GM21737 (cell line): Measurements from ENCODE around the gene PCDH15.
"Not testable (repeated sequence)": the region's sequence is repeated elsewhere in the genome, so short reads cannot be mapped to it uniquely, and the experiment has no call there.

ENCODE experiments used
- ATAC-seq: cut with Tn5 transposase; IDR thresholded peaks from one replicate; pipeline ENCODE4 v1.9.1; 2021; ENCODE audit warnings: mild to moderate bottlenecking, moderate library complexity; ENCODE audit not compliant: unreplicated experiment

Gene PCDH15

DNA sequence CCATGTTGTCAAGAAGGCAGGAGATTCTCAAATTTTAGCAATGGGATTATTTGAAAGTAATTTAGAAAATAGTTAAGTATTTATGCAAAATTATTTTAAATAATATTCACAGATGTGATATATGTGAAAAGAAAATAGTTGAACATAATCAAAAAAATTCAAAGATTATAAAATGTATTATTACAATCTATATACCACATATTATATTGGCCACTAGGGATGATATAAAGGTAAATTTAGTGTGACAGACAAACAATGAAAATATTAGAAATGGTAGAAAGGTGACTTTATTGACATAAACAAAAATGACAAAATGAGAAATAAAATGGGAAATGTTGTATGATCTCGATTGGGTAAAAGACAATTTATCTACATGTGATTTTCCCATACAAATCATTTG is 385.5 kb downstream of the PCDH15 start:
- ATAC-seq = no peak

DNA sequence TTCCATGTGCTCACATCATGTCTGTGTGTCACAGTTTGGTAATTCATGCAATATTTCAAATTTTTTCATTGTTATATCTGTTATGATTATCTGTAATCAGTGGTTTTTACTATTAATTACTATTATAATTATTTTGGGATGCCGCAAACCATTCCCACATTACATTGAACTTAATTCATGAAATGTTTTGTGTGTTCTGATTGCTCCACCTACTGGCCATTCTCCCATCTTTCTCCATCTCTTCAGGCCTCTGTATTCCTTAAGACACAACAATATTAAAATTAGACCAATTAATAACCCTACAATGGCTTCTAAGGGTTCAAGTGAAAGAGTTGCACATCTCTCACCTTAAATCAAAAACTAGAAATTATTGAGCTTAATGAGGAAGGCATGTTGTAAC is 398.5 kb downstream of the PCDH15 start:
- no peak for ATAC-seq

DNA sequence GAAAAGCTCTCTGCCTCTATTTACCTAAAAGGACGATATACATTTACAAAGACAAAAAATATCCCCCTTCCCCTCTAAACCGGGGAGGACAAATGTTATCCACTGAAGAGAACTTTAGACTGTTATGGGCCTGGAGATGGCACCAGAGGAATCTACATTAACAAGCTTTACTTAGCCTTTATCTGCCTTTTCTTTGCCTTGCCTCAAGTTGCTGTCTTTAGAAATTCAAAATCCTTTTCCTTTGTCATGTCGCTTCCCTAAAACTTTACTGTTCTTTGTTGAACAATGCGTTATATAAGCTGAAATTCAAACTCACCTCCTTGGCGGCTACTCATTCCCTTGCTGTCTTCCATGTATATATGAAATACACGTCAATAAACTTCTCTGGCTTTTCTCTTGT is 405.0 kb downstream of the PCDH15 start:
- no peak for ATAC-seq

DNA sequence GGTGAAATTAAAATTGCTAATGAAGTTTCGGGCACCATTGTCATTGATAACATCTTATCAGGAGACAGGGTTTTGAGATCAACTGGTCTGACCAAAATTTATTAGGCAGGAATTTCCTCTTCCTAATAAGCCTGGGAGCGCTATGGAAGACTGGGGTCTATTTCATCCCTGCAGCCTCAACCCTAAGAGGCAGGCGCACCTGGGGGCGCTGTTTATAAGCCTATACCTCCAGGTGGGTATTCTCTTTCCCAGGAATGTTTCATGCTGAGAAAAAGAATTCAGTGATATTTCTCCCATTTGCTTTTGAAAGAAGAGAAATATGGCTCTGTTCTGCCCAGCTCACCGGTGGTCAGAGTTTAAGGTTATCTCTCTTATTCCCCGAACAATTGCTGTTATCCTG is 406.4 kb downstream of the PCDH15 start:
- ATAC-seq = not testable (repeated sequence)

DNA sequence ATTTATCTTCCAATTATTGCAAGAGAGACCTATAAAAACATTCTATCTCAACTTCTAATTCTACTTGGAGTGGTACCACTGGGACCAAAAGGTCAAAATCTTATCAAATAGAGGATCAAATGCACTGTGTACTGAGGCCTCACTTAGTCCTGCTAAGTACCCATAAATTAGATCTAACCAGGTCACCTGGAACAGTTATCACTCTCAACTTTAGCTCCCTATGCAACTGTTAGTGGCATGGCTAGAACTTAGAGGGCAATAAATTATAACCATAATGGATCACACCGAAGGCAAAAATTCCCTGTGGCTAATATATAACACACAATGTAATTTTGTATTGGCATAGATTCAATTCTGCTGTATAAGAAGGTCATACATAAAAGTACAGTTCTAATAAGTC is 428.9 kb downstream of the PCDH15 start:
- ATAC-seq = no peak

DNA sequence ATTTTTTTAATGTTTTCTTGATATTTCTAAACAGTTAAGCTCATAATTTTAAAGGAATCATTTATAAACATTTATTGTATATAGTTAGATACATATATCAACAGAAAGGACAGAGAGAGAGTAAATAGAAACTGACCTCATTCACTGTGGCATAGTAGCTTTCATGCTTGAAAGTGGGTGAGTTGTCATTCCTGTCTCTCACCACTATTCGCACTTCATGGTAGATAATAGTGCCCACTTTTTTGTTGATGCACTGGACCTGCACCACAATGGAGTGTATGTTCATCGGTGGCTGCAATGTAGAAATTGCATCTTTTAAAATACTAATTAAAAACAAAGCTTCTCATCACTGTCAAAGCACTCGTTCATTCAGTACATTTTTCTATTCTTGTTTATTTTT is 432.0 kb downstream of the PCDH15 start:
- ATAC-seq = no peak

DNA sequence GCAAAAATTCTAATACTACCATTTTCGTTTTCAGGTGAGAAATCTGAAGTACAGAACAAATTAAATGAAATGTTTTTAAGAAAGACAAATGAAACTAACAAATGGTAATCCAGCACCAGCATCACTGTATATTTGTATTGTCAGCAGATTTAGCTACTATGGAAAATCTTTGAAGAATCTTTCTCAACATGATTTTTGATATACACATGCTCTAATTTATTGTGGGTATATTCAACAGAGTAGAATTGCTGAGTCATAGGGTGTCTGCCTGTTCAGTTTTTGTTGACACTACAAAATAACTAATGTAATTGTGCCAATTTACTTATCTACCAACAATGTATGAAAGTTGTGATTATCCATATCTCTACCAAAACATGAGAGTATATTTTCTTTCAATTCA is 437.6 kb downstream of the PCDH15 start:
- no peak for ATAC-seq

DNA sequence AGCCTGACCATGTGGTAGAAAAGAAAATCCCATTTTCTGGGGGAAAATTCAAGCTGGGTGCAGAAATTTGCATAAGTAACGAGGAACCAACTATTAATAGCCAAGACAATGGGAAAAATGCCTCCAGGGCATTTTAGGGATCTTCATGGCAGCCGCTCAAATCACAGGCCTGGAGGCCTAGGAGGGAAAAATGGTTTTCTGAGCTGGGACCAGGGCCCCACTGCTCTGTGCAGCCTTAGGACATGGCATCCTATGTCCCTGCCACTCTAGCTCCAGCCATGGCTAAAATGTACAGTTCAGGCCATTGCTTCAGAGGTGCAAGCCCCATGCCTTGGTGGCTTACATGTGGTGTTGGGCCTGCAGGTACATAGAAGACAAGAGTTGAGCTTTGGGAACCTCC is 459.0 kb downstream of the PCDH15 start:
- ATAC-seq = no peak

DNA sequence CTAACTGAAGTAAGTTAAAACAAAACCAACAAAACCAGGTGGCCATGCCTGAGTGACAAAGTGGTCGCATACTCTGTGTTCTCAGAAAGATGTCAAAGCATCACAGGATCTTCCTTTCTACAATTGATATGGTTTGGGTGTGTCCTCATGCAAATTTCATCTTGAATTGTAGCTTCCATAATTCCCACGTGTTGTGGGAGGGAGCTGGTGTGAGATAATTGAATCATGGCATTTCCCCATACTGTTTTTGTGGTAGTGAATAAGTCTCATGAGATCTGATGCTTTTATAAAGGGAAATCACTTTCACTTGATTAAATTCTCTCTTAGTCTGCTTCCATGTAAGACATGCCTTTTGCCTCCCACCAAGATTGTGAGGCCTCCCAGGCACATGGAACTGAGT is 465.7 kb downstream of the PCDH15 start:
- no peak for ATAC-seq

DNA sequence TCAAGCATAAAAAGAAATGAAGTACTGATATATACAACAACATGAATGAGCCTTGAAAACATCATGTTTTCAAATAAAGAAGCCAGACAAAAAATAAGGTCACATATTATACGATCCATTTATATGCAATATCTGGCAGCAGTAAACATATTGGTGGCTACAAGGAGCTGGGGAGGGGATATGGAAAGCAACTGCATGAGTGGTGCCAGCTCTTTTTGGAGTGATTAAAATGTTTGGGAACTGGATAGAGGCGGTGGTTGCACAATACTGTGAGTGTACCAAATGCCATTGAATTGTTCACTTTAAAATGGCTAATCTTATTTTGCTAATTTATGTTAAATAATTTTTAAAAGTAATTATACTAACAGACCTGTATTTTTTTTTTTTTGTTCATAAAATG is 481.7 kb downstream of the PCDH15 start:
- ATAC-seq = no peak

DNA sequence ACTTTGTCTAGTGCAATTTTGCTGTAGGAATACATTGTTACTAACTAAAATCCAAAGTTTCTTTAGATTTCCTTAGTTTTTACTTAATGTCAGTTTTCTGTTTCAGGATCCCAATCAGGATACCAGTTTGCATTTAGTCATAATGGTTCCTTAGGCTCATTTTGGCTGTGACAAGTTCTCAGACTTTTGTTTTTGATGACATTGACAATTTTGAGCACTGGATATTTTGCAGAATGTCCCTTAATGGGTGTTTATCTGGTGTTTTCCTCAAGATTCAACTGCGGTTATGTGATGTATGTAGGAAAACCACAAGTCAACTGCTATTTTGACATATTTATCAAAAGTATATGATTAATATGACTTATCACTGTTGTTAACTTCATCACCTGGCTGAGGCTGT is 482.6 kb downstream of the PCDH15 start:
- no peak for ATAC-seq

DNA sequence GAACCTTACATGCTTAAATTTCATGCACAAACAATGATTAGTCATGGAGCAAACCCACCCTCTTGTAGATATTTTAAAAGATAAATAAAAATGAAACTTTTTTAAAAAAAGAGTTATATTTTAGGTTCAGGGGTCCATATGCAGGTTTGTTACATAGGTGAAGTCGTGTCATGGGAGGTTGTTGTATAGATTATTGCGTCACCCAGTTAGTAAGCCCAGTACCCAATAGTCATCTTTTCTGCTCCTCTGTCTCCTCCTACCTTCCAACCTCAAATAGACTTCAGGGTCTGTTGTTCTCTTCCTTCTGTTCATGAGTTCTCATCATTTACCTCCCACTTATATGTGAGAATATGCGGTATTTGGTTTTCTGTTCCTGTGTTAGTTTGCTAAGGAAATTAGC is 486.6 kb downstream of the PCDH15 start:
- ATAC-seq = no peak

DNA sequence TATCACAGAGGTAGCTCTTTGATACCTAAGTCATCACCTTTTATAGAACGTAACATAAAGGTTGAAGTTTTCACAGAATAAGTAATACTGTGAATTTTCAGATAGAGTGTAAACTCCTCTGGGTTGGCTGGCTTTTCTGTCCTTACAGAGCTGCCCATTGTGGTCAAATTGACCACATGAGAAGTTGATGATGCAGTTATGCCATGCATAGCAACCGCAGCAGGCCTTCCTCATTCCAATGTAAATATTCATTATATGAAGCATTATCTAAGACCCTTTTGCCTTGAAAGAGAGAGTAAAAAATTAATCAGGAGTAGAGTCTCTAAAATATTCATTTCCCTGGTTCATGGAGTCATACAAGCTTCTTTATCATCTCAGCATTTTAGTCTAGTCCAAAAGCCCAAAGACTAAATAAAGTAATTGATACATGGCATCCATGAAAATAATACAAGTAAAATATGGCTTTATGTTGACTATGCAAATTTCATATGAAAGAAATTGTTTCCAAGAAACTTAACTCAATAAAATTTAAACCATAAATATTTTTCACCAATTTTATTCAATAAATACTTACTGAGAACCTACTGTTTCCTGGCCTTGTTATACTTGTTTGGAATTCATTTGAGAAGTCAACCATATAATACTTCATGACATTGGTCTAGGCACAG is 516.4 kb downstream of the PCDH15 start:
- no peak for ATAC-seq

DNA sequence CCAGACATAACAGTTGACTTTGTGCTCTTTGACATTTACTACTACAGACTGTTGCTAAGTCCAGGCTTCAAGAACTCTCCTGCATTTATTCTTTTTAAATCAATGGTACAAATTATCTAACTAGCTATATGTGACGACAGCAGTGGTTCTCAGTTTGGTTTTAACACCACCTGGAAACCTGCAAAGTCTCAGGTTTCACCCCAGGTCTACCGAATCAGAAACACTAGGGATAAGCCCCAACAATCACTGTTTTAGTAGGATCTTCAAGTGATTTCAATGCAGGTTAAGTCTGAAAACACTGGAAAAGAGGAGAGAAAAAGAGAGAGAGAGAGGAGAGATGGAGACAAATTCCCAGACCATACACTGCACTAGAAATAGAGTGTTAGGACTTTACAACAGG is 519.0 kb downstream of the PCDH15 start:
- no peak for ATAC-seq

DNA sequence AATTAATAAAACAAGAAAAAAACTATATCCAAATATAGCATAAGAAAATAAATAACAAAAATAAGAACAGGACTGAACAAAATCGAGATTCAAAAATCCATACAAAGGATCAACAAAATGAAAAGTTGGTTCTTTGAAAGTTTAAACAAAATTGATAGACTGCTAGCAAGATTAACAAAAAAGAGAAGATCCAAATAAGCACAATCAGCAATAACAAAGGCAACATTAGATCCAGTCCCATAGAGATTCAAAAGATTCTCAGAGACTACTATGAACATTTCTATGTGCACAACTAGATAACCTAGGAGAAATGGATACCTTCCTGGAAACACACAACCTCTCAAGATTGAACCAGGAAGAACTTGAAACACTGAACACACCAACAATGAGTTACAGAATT is 534.6 kb downstream of the PCDH15 start:
- no peak for ATAC-seq

DNA sequence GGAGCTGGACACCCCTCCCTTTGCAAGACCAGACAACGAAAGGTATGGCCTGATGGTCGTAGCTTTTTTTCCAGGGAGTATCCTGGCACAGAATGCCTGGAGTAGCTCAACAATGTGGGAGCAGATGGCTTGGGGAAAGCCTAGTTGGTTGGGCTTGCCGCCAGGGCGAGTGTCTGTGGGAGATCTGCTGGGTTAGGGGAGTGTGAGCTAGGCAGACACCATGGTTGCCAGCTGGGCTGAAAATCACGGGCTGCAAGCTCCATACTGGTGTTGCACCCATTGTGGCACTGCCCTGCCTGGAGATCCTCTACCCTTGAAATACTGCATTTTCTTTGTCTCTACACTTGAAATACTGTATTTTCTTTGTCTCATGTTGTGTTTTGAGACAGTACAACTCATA is 538.3 kb downstream of the PCDH15 start:
- no peak for ATAC-seq

DNA sequence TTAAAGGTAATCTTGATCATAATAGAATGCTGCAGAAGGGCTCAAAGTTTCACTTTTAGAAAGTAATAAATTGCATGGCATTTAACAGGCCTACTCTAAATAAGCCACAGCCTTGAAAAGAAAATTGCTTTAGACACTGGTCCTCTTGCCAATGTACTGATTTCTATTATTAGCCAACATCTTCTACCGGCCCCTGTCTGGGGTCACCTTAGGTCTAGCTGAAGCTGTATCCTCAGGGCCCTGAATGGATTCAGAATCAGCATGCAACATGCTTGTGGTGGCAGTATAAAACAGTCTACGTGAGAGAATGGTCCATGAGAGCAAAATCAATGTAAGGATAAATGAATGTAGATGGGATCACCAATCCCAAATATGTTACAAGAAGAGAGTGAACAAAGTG is 541.9 kb downstream of the PCDH15 start:
- ATAC-seq = no peak

DNA sequence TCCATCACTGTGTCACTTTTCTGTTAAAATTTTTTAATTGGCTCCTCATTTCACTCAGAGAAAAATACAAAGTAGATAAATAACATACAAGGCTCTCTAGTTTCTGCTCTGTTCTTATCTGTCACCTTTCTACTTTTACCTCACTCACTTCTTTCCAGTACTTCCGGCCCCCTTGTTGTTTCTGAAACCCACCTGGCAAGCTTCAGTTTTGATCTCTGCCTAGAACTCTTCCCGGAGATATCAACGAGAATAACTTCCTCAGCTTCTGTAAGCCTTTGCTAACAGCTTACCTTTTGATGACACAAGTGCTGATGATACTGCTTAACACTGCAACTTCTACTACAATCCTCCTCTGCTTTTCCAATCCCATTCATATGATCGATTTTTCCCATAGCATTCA is 566.2 kb downstream of the PCDH15 start:
- ATAC-seq = no peak

DNA sequence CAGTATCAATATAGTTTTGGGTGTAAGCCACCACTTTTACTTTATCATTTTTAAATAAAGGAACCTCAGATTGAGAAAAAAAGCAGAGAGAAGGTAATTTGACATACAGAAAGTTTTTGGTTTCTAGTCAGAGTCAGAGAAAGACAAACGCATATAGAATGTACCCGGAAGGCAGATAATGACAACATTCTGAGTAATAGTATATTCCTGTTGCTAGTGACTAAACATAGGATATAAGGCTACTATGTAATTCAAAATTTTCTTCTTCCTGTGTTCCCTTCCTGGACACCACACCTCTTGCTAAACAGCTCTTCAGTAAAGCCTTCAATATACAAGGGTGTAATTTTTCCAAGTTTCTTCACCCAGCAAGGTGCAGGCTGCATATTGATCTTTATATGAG is 597.6 kb downstream of the PCDH15 start:
- ATAC-seq = no peak

DNA sequence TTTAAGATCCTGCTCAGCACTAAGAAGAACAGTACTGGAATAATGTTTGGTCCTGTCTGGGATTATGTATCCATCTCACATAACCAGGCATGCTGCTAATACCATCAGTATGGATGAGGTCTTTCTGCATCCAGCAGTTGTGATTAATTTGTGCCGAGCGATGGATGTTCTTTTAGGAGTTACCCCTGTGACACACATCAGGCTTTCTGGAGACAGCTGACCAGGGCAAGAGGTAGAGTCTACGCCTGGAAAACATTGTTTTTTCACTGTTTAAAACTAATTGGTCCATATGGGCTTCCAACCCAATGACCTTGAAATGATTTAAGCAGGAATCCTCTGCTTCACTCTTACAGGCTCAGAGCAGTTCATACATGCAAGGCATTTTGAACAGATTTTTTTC is 603.0 kb downstream of the PCDH15 start:
- ATAC-seq = no peak

DNA sequence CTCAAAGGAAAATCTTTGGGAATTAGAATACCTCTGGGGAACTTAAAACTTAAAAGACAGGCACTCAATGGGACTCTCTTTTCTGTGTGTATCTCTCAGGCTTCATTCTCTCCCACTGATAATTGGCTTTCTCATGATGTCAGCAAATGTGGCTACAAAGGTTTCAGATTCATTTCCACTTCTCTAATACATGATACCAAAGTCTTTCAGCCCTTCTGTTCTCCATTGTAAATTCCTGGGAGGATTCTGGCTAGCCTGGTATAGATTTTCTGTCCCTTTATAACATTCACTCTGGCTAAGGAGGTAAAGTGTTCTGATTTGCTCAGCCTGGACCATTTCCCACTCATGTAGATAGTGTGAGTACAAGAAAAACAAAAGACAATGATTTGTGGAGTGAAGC is 606.2 kb downstream of the PCDH15 start:
- ATAC-seq = no peak

DNA sequence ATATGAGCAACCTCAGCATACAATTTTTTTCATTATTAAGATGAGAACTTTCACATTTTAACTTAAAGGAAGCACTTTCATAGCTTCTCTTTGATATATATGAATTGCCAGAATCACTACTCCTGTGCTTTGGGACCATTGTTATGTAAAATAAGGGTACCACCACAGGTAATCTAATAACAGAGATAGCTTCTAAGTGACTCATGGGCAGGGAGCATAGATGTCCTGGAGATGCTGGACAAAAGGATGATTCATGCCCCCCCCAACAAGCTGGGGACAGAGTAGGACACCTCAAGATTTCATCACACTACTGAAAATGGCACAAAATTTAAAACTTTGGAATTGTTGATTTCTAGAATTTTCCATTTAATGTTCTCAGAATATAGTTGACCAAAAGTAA is 641.1 kb downstream of the PCDH15 start:
- no peak for ATAC-seq

DNA sequence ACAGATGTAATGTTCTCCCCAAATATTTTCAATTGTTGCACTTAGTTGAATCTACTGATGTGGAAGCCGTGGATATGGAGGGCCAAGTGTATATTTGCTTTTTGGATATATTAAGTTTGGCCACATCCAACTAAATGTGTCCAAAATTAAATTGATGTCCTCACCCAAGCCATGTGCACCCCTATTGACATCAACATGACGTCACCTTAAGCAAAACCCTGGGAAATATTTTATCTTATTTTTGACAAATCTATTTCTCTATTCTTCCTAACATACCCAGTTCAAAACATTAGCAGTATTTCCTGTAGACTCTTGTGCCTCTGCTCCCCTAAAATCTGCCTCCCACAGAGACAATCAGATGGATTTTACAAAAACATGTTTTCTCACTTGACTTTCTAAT is 652.5 kb downstream of the PCDH15 start:
- no peak for ATAC-seq
